ENCODE measurements around the gene FNIP1.

FNIP1 gene

GRCh38 chr5:131747180-131748105 is 49.4 kb downstream of the FNIP1 start:
- peaks cover 3% of the 10 kb centered on the region for H4K20me1 ChIP-seq (ENCODE audit: insufficient read depth, low read length, poor library complexity, severe bottlenecking)
- H3K4me1 ChIP-seq (ENCODE audit: insufficient read depth, low read length, poor library complexity, severe bottlenecking), result peaks cover 31% of the 10 kb centered on the region
- peak overlapping the region; percentile 98 for H3K4me2 ChIP-seq (ENCODE audit: low read depth, low read length, poor library complexity, severe bottlenecking)
- peak overlapping the region; percentile 75 for H3K4me3 ChIP-seq (ENCODE audit: low read length, poor library complexity, severe bottlenecking)
- no peak overlapping the region for H2AFZ ChIP-seq (ENCODE audit: low read length)
- H3F3A ChIP-seq (ENCODE audit: low read depth), result peaks cover 17% of the 10 kb centered on the region
- H3K9me2 ChIP-seq (replicated peaks; ENCODE audit: low read depth, low read length), result no peaks in the 10 kb centered on the region
- no peaks in the 10 kb centered on the region for H3K27me3 ChIP-seq (ENCODE audit: insufficient read depth, low read length, poor library complexity, severe bottlenecking)
- no peaks in the 10 kb centered on the region for H3K9me3 ChIP-seq (ENCODE audit: insufficient read depth, low read depth, low read length)
- TF ChIP-seq, protein P1, sequence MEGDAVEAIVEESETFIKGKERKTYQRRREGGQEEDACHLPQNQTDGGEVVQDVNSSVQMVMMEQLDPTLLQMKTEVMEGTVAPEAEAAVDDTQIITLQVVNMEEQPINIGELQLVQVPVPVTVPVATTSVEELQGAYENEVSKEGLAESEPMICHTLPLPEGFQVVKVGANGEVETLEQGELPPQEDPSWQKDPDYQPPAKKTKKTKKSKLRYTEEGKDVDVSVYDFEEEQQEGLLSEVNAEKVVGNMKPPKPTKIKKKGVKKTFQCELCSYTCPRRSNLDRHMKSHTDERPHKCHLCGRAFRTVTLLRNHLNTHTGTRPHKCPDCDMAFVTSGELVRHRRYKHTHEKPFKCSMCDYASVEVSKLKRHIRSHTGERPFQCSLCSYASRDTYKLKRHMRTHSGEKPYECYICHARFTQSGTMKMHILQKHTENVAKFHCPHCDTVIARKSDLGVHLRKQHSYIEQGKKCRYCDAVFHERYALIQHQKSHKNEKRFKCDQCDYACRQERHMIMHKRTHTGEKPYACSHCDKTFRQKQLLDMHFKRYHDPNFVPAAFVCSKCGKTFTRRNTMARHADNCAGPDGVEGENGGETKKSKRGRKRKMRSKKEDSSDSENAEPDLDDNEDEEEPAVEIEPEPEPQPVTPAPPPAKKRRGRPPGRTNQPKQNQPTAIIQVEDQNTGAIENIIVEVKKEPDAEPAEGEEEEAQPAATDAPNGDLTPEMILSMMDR (conservative IDR thresholded peaks at IDR 0.05; ENCODE audit: low read length), result no peak
- TF ChIP-seq EZH2phosphoT487 (IDR thresholded peaks at IDR 0.05; ENCODE audit: borderline replicate concordance), result no peak
- peaks cover 14% of the 10 kb centered on the region; the same call in 1 of the 2 replicates for H3K36me3 ChIP-seq (ENCODE audit: insufficient read depth, low read length)
- peak overlapping the region; percentile 77 for H3K9ac ChIP-seq (ENCODE audit: low read depth, low read length, poor library complexity, severe bottlenecking)
- peaks cover 65% of the 10 kb centered on the region for H3K79me2 ChIP-seq (ENCODE audit: insufficient read depth, low read length)

- Histone ChIP-seq H2AFZ (ENCODE audit: low read length) (no peak overlapping the region), H4K20me1 (ENCODE audit: insufficient read depth, low read length, poor library complexity, severe bottlenecking) (peaks cover 3% of the 10 kb centered on the region), H3F3A (ENCODE audit: low read depth) (peaks cover 17% of the 10 kb centered on the region), H3K79me2 (ENCODE audit: insufficient read depth, low read length) (peaks cover 55% of the 10 kb centered on the region), H3K4me1 (ENCODE audit: insufficient read depth, low read length, poor library complexity, severe bottlenecking) (peaks cover 31% of the 10 kb centered on the region), H3K9ac (ENCODE audit: low read depth, low read length, poor library complexity, severe bottlenecking) (peak overlapping the region; percentile 77), H3K4me2 (ENCODE audit: low read depth, low read length, poor library complexity, severe bottlenecking) (peak overlapping the region; percentile 98), H3K27me3 (ENCODE audit: insufficient read depth, low read length, poor library complexity, severe bottlenecking) (no peaks in the 10 kb centered on the region), H3K9me3 (ENCODE audit: insufficient read depth, low read depth, low read length) (no peaks in the 10 kb centered on the region), H3K36me3 (ENCODE audit: insufficient read depth, low read length) (peaks cover 22% of the 10 kb centered on the region; the same call in 1 of the 2 replicates), H3K9me2 (replicated peaks; ENCODE audit: low read depth, low read length) (no peaks in the 10 kb centered on the region), H3K4me3 (ENCODE audit: low read length, poor library complexity, severe bottlenecking) (peak overlapping the region; percentile 75)
- no peak for TF ChIP-seq EZH2phosphoT487 (IDR thresholded peaks at IDR 0.05; ENCODE audit: borderline replicate concordance)
- TF ChIP-seq, protein P1 (conservative IDR thresholded peaks at IDR 0.05; ENCODE audit: low read length), result no peak
Observed at GRCh38 chr5:131746423-131746822, 50.4 kb downstream of the FNIP1 start.

GRCh38 chr5:131745703-131746102 is 51.1 kb downstream of the FNIP1 start:
- H3K4me3 ChIP-seq (ENCODE audit: low read length, poor library complexity, severe bottlenecking), result no peak overlapping the region
- H3K4me2 ChIP-seq (ENCODE audit: low read depth, low read length, poor library complexity, severe bottlenecking), result no peak overlapping the region
- H3K79me2 ChIP-seq (ENCODE audit: insufficient read depth, low read length), result peaks cover 48% of the 10 kb centered on the region
- H3K27me3 ChIP-seq (ENCODE audit: insufficient read depth, low read length, poor library complexity, severe bottlenecking), result no peaks in the 10 kb centered on the region
- no peaks in the 10 kb centered on the region for H3K9me2 ChIP-seq (replicated peaks; ENCODE audit: low read depth, low read length)
- H2AFZ ChIP-seq (ENCODE audit: low read length), result no peak overlapping the region
- peaks cover 27% of the 10 kb centered on the region; the same call in 1 of the 2 replicates for H3K36me3 ChIP-seq (ENCODE audit: insufficient read depth, low read length)
- TF ChIP-seq, protein P1 (conservative IDR thresholded peaks at IDR 0.05; ENCODE audit: low read length), result no peak
- H3K9ac ChIP-seq (ENCODE audit: low read depth, low read length, poor library complexity, severe bottlenecking), result no peak overlapping the region
- peaks cover 17% of the 10 kb centered on the region for H3F3A ChIP-seq (ENCODE audit: low read depth)
- H4K20me1 ChIP-seq (ENCODE audit: insufficient read depth, low read length, poor library complexity, severe bottlenecking), result peaks cover 3% of the 10 kb centered on the region
- H3K9me3 ChIP-seq (ENCODE audit: insufficient read depth, low read depth, low read length), result no peaks in the 10 kb centered on the region
- H3K4me1 ChIP-seq (ENCODE audit: insufficient read depth, low read length, poor library complexity, severe bottlenecking), result peaks cover 31% of the 10 kb centered on the region

Data from Loucy (cell line).